NB4 (cell line): Measurements from ENCODE around the gene SMIM10L1.

ENCODE experiments used
- CTCF ChIP-seq: IDR thresholded peaks from one replicate; pipeline ENCODE4 v1.5.1; 2012; ENCODE audit warnings: low read depth, low read length
- POLR2A ChIP-seq: IDR thresholded peaks from 2 replicates; pipeline ENCODE4 v1.6.1; 2011; ENCODE audit warnings: mild to moderate bottlenecking; ENCODE audit not compliant: insufficient read length; ENCODE audit errors: extremely low read depth

GRCh38 chr12:11174022-11174421 lies 3.0 kb downstream of the SMIM10L1 start:
- TF ChIP-seq CTCF (no peak), POLR2A (no peak)
